GM12878 (cell line): Measurements from ENCODE around the gene IGF2R. TPM values are rescaled to one million over a fixed set of nuclear protein-coding genes. Genes with fewer than 3 reads are reported as not detected.

Experiments
- ATAC-seq: fragments of 200-7000 bp; cut with Tn5 transposase; 3 replicates; pipeline ENCODE4 v1.9.1; 2020; ENCODE audit warnings: mild to moderate bottlenecking, moderate library complexity
- BruUV-seq: library from RNA; stranded (reverse); fragments of 400-500 nt; replicated peaks from 2 replicates; lab custom pipeline; 2021; lab: Mats Ljungman, UMichigan
- CTCF ChIA-PET: fragments of 300-600 bp; sonication (Branson Sonifier 250); formaldehyde crosslinking; extraction: SDS; loops from one replicate; lab custom pipeline; 2021; ENCODE audit warnings: inconsistent platforms; lab: Yijun Ruan, JAX
- POLR2A ChIA-PET: fragments of 350-600 bp; formaldehyde crosslinking; extraction: SDS; loops from one replicate; lab custom pipeline; 2021; ENCODE audit warnings: inconsistent platforms; lab: Charles Lee
- RAD21 ChIA-PET: fragments of 300-600 bp; sonication (Branson Sonifier 250); formaldehyde crosslinking; loops from one replicate; lab custom pipeline; 2023; ENCODE audit warnings: antibody characterized with exemption; ENCODE audit not compliant: unreplicated experiment; lab: Charles Lee
- SMC1A ChIA-PET: fragments of 300-600 bp; sonication (Branson Sonifier 250); formaldehyde crosslinking; loops from one replicate; lab custom pipeline; 2023; ENCODE audit not compliant: unreplicated experiment, uncharacterized antibody; lab: Charles Lee
- DNase-seq: peaks from one replicate; pipeline ENCODE4 v3.0.0-alpha.2; 2011; ENCODE audit warnings: low read depth, low spot score
- FAIRE-seq: peaks from 3 replicates; lab custom pipeline; 2011; peaks lifted over from hg19 to GRCh38; lab: Jason Lieb, UNC
- H2AFZ ChIP-seq: 2 replicates; pipeline ENCODE4 v1.6.0; 2011; ENCODE audit warnings: low read depth, low read length, control low read depth; ENCODE audit not compliant: control insufficient read depth
- H3K27ac ChIP-seq: 2 replicates; pipeline ENCODE4 v1.5.1; 2011; ENCODE audit warnings: control low read depth; ENCODE audit not compliant: control insufficient read depth, insufficient read depth
- H3K27me3 ChIP-seq, 2 experiments: replicated peaks in 1 of 2; 2 replicates each; pipeline versions ENCODE4 v1.6.0 to v1.6.1; 2011; ENCODE audit warnings: low read length in 1 of 2; ENCODE audit not compliant: control insufficient read depth in 2 of 2, insufficient read depth in 2 of 2
- H3K36me3 ChIP-seq, 2 experiments: 2 replicates each; pipeline ENCODE4 v1.5.1; 2011; ENCODE audit warnings: low read length in 1 of 2; ENCODE audit not compliant: control insufficient read depth in 2 of 2, insufficient read depth in 2 of 2
- H3K4me1 ChIP-seq: 2 replicates; pipeline ENCODE4 v1.6.1; 2011; ENCODE audit warnings: mild to moderate bottlenecking, low read length, moderate library complexity, mixed read lengths; ENCODE audit not compliant: control insufficient read depth, insufficient read depth
- H3K4me2 ChIP-seq: 2 replicates; pipeline ENCODE4 v1.6.0; 2011; ENCODE audit warnings: control low read depth; ENCODE audit not compliant: control insufficient read depth, insufficient read depth
- H3K4me3 ChIP-seq: fragments of 200-600 bp; sonication (generic); 2 replicates; pipeline ENCODE4 v1.5.1; 2016
- H3K79me2 ChIP-seq: 2 replicates; pipeline ENCODE4 v1.6.0; 2011; ENCODE audit warnings: low read length; ENCODE audit not compliant: control insufficient read depth, insufficient read depth
- H3K9ac ChIP-seq: 2 replicates; pipeline ENCODE4 v1.8.0; 2011; ENCODE audit warnings: low read length, control low read depth, mixed read lengths; ENCODE audit not compliant: control insufficient read depth, insufficient read depth
- H3K9me3 ChIP-seq: replicated peaks from 3 replicates; pipeline ENCODE4 v1.5.1; 2011; ENCODE audit warnings: mild to moderate bottlenecking, low read length; ENCODE audit not compliant: control insufficient read depth, insufficient read depth
- H4K20me1 ChIP-seq: 2 replicates; pipeline ENCODE4 v1.6.0; 2011; ENCODE audit not compliant: control insufficient read depth, insufficient read depth
- CREM ChIP-seq: IDR thresholded peaks from 2 replicates; pipeline ENCODE4 v1.6.1; 2014; ENCODE audit warnings: antibody characterized with exemption, low read depth
- IKZF1 ChIP-seq: fragments of 450-650 bp; conservative IDR thresholded peaks from 2 replicates; pipeline ENCODE4 v1.6.1; 2017; ENCODE audit warnings: antibody characterized with exemption, mild to moderate bottlenecking
- SREBF2 ChIP-seq: IDR thresholded peaks from 2 replicates; pipeline ENCODE4 v1.6.1; 2012; ENCODE audit warnings: mild to moderate bottlenecking, low read length
- WRNIP1 ChIP-seq: IDR thresholded peaks from 2 replicates; pipeline ENCODE4 v1.6.1; 2011; ENCODE audit warnings: low read depth, low read length, improper control_type of control experiment, borderline replicate concordance
- YY1 ChIP-seq: IDR thresholded peaks from 2 replicates; pipeline ENCODE4 v1.6.1; 2011; ENCODE audit warnings: low read depth, mild to moderate bottlenecking, low read length
- ZBED1 ChIP-seq: IDR thresholded peaks from 2 replicates; pipeline ENCODE4 v1.6.1; 2016; ENCODE audit warnings: borderline replicate concordance
- ZBTB33 ChIP-seq: fragments of 450-650 bp; IDR thresholded peaks from 2 replicates; pipeline ENCODE4 v1.6.1; 2017; ENCODE audit warnings: mild to moderate bottlenecking
- WGBS: methylation state at CpG from one replicate; pipeline ENCODE4 v1.1.6; 2016; ENCODE audit warnings: low lambda C conversion rate; ENCODE audit not compliant: insufficient replicate concordance, insufficient coverage; ENCODE audit errors: missing lambda C conversion rate; 5-methylcytosine and 5-hydroxymethylcytosine counted together
- in situ Hi-C: fragments of 300-500 bp; cut with MboI; formaldehyde crosslinking; loops from 9 replicates; pipeline ENCODE4 v1.14.3; 2018; ENCODE audit warnings: mixed read lengths
- intact Hi-C: fragments of 100-400 bp; cut with micrococcal nuclease; formaldehyde crosslinking; loops from one replicate; pipeline ENCODE4 v1.14.2; 2022; ENCODE audit not compliant: unreplicated experiment
- polyA plus RNA-seq, 11 experiments: library from polyadenylated mRNA; depleted of rRNA in 4 of 11; unstranded in 6 of 11; stranded (reverse) in 5 of 11; fragments of >200 nt; fragmentation: Nextera tagmentation in 4 of 11; fragmentation: Illumina TruSeq in 1 of 11; extraction: Ambion mirVana in 4 of 11; extraction: Trizol in 1 of 11; gene quantifications; 1 replicate in 1 of 11; 2 replicates in 10 of 11; pipeline versions ENCODE4 v1.2.1 to v1.2.3, GENCODE V29; 2011 to 2016; ENCODE audit warnings: inconsistent platforms in 2 of 11, missing spikeins in 2 of 11, low read depth in 1 of 11
- total RNA-seq, 4 experiments: library from RNA; depleted of rRNA in 3 of 4; stranded (reverse); fragments of >200 nt in 3 of 4; fragmentation: Illumina TruSeq in 1 of 4; extraction: Trizol in 1 of 4; gene quantifications; 2 replicates each; pipeline versions ENCODE4 v1.2.1 to v1.2.3, GENCODE V29; 2013 to 2021
- TF ChIP-seq, protein P1 (sequence below): fragments of 450-650 bp; IDR thresholded peaks from 2 replicates; pipeline ENCODE4 v1.6.1; 2018; ENCODE audit warnings: borderline replicate concordance, mild to moderate bottlenecking; ENCODE audit not compliant: partially characterized antibody

IGF2R gene
- total and polyA plus RNA-seq, 10 of the 15 experiments (the other 5 are each of a cell fraction or from before 2014, with no cell fraction given), result 1.00 to 40.1 (median 16.8) TPM

DNA sequence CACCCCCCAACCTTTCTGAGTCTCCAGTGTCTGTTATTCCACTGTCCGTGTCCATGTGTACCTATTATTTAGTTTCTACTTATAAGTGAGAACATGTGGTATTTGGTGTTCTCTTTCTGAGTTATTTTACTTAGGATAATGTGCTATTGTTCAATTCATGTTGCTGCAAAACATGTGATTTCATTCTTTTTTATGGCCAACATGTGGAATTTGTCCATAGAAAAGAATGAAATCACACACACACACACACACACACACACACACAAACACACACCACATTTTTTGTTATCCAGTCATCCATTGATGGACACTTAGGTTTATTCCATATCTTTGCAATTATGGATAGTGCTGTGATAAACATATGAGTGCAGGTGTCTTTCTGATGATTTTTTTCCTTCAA lies 23.5 kb downstream of the IGF2R start:
- 90% methylated on average over 1 of the region's 1 CpG for WGBS
- H3K79me2 ChIP-seq, result peaks cover 85% of the 10 kb centered on the region
- BruUV-seq, result no TSS peak
- H3K27me3 ChIP-seq, result no peaks in the 10 kb centered on the region
- FAIRE-seq (no peak), ATAC-seq (no peak), DNase-seq (no peak)
- intact Hi-C loops, result no loop called here
- H3K4me3 ChIP-seq, result no peak overlapping the region
- H3K9ac ChIP-seq, result no peak overlapping the region
- ChIA-PET SMC1A (interaction anchor here (3.4 kb wide), 1 partner anchor 13 kb away, joined by 34 read pairs; no protein-coding TSS in a partner anchor), CTCF (interaction anchor here (2.3 kb wide), 1 partner anchor 15 kb away, joined by 7 read pairs; no protein-coding TSS in a partner anchor), POLR2A (no interaction called here), RAD21 (no interaction called here)
- in situ Hi-C loops, result no loop called here
- no peak overlapping the region for H2AFZ ChIP-seq
- H3K9me3 ChIP-seq, result peaks cover 4% of the 10 kb centered on the region
- H3K4me2 ChIP-seq, result no peak overlapping the region
- peaks cover 9% of the 10 kb centered on the region for H3K4me1 ChIP-seq
- H4K20me1 ChIP-seq, result no peaks in the 10 kb centered on the region
- H3K27ac ChIP-seq, result no peak overlapping the region
- TF ChIP-seq SREBF2 (no peak), ZBTB33 (no peak), IKZF1 (no peak), YY1 (no peak), ZBED1 (no peak), CREM (no peak), WRNIP1 (no peak)
- TF ChIP-seq, protein P1, sequence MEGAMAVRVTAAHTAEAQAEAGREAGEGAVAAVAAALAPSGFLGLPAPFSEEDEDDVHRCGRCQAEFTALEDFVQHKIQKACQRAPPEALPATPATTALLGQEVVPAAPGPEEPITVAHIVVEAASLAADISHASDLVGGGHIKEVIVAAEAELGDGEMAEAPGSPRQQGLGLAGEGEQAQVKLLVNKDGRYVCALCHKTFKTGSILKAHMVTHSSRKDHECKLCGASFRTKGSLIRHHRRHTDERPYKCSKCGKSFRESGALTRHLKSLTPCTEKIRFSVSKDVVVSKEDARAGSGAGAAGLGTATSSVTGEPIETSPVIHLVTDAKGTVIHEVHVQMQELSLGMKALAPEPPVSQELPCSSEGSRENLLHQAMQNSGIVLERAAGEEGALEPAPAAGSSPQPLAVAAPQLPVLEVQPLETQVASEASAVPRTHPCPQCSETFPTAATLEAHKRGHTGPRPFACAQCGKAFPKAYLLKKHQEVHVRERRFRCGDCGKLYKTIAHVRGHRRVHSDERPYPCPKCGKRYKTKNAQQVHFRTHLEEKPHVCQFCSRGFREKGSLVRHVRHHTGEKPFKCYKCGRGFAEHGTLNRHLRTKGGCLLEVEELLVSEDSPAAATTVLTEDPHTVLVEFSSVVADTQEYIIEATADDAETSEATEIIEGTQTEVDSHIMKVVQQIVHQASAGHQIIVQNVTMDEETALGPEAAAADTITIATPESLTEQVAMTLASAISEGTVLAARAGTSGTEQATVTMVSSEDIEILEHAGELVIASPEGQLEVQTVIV, result no peak
- peaks cover 0 to 9% of the 10 kb centered on the region in 2 experiments; a peak in 2 of 4 replicates for H3K36me3 ChIP-seq
